ENCODE data around the gene ZBTB44.
"Not testable (repeated sequence)": the region's sequence is repeated elsewhere in the genome, so short reads cannot be mapped to it uniquely, and the experiment has no call there.

Gene ZBTB44, protein sequence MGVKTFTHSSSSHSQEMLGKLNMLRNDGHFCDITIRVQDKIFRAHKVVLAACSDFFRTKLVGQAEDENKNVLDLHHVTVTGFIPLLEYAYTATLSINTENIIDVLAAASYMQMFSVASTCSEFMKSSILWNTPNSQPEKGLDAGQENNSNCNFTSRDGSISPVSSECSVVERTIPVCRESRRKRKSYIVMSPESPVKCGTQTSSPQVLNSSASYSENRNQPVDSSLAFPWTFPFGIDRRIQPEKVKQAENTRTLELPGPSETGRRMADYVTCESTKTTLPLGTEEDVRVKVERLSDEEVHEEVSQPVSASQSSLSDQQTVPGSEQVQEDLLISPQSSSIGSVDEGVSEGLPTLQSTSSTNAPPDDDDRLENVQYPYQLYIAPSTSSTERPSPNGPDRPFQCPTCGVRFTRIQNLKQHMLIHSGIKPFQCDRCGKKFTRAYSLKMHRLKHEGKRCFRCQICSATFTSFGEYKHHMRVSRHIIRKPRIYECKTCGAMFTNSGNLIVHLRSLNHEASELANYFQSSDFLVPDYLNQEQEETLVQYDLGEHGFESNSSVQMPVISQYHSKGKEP

DNA sequence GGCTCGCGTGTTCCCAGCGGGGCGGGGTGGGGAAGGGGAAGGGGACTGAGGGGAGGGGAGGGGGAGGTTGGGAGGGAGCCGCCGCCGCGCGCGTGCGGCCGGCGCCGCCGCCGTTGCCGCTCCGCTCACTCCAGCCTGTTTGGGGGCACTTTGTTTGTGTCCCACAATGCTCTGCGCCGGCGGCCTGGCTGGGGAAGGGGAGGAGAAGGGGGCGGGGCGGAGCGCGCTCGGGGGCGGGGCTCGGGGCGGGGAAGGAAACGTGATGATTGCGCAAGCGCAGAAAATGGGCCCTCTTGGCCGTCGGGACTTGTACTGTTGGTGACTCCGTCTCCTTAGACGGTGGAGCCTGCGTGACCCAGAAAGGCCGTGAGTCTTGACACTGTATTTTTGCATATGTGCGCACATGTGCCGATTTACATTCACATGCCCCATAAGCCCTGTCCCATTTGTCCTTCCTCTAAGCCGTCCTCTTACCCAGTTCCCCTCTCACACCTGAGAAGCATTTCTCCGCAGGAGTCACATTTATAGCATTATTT lies at the start of gene ZBTB44:
ZBTB44 (minus strand) TSS at position 168 of the 536 bp plus-strand sequence. CDS start 53,044 bp downstream, outside the sequence.
- DNase-seq = peak; percentile 85 to 94 (median 92)

DNA sequence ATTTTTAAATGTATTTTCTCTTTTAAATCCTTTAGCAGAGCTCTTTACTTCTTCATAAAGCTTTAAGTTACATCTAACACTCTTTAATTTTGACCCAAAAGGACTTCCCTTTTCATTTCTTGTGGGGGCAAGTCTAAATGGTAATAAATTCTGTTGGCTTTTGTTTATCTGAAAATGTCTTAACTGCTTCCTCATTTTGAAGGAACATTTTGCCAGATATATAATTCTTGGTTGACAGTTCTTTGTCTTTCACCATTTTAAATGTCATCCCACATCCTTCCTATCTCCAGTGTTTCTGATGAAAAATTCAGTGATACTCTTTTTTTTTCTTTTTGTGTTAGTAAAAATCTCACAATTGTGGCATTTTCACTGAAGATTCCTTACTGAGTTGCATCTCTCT lies 44.7 kb upstream of the ZBTB44 start:
- no peak for DNase-seq

DNA sequence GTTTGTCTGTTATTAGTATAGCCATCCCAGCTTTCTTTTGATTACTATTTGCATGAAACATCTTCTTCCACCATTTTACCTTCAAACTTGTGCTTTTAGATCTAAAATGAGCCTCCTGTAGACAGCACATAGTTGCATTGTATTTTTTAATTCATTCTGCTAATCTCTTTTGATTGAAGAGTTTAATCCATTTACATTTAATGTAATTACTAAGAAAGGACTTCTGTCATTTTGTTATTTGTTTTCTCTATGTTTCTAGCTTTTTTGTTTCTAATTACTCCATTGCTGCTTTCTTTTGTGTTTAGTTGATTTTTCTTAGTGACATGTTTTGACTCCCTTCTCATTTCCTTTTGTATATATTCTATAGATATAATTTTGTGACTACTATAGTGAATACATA lies 43.7 kb upstream of the ZBTB44 start:
- DNase-seq = no peak

DNA sequence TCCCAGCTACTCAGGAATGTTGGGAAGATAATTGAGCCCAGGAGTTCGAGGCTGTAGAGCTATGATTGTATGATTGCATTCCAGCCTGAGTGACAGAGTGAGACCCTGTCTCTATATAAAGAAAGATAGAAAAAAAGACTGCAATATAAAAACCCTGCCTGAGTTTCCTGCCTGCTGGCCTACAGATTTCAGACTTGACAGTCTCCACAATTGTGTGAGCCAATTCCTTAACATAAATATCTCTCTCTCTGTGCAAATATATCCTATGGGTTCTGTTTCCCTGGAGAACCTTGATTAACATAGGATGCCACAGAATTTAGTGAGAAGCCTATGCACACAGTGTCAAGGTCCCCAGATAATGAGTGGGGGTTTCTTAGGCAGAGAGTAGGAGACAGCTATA lies 32.5 kb upstream of the ZBTB44 start:
- no peak for DNase-seq

DNA sequence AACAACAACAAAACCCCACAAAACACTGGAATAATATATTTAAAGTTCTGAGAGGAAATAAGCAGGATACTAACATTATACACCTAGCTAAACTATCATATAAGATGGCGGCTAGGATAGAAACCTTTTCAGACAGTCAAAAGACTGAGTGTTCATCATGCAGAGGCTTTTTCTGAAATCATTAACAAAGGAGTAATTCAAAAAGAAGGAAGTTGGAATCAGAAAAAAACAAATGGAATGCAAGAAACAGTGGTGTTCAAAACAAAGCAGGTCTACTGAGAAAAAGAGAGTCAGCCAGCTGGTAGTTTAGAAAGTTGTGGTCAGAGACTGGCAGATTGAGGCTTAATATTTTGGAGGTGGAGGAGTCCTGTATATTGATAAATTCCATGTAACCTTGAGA lies 30.1 kb upstream of the ZBTB44 start:
- no peak for DNase-seq

DNA sequence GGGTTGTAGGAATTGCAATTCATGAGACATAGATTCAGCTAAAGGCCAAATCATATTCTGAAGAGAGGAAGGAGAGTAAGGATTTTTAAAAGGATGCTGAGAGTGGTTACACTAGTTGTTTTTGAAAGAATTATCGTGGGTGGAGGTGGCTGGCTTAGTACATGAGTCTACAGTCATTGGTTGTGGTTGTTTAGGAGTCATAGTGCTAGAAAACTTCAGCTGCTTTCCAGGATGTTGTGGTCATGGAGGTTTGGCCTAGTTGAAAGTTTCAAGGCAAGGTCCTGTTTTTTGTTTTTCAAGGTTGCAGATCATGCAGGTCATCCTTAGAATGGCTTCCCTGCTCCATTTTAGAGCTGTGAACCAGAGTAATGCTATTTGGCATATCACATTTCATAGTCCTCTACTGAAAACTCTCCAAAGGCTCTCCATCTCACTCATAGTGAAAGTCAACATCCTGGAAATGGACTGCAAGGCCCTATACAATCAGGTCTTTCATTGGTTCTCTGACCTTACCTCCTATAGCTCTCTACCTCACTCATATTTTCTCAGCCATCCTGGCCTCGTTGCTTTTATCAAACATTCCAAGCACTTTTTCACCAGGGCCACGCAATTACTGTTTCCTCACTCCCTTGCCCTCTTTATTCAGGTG lies 26.1 kb upstream of the ZBTB44 start:
- DNase-seq = no peak

DNA sequence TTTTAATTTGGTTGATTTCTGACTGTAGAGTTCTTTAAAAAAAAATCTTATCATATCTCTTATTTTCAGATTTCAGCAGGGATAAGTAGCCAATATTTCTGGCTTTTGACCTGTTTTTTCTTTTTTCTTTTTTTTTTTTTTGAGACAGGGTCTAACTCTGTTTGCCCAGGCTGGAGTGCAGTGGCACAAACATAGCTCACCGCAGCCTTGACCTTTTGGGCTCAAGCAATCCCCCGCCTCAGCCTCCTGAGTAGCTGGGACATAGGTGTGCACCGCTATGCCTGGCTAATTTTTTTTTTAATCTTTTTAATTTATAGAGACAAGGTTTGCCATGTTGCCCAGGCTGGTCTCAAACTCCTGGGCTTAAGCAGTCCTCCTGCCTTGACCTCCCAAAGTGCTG lies 23.9 kb upstream of the ZBTB44 start:
- no peak for DNase-seq

DNA sequence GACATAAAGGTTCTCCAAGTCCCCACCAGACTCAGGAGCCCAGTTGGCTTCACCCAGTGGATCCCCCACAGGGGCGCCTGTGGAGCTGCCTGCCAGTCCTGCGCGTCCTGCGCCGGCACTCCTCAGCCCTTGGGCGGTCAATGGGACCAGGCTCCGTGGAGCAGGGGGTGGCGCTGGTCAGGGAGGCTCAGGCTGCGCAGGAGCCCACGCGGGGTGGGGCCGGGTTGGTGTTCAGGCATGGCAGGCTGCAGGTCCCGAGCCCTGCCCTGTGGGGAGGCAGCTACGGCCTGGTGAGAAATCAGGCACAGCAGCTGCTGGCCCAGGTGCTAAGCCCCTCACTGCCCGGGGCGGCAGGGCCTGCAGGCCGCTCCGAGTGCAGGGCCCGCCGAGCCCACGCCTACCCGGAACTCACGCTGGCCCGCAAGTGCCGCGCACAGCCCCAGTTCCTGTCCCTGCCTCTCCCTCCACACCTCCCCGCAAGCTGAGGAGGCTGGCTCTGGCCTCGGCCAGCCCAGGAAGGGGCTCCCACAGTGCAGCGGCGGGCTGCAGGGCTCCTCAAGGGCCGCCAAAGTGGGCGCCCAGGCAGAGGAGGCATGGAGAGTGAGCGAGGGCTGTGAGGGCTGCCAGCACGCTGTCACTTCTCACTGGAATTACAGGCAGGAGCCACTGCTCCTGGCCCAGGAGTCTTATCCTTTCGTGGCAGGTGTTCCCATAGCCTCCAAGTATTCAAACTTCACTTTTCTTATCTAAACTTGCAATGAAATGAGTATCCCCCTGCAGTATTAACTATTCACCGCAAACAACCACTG lies 22.8 kb upstream of the ZBTB44 start:
- DNase-seq = no peak

DNA sequence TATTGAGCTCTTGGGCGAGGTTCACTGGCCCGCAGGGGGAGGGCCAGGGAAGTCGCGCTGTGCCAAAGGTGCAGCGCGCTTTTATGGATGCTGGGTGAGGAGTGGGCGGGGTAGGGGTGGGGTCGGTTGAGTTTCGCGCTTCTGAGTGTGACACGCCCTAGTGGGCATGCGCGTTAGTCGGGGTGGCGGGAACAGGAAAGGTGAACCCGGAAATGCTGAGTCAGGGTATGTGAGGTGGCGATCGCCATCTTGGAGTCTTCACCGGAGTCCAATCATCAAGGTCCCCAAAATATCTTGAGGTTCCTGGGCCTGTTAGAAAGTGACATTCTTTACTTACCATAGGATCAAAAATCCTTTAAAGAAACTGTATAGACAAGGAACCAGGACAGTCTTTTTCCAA lies 16.7 kb upstream of the ZBTB44 start:
- not testable (repeated sequence) for DNase-seq

DNA sequence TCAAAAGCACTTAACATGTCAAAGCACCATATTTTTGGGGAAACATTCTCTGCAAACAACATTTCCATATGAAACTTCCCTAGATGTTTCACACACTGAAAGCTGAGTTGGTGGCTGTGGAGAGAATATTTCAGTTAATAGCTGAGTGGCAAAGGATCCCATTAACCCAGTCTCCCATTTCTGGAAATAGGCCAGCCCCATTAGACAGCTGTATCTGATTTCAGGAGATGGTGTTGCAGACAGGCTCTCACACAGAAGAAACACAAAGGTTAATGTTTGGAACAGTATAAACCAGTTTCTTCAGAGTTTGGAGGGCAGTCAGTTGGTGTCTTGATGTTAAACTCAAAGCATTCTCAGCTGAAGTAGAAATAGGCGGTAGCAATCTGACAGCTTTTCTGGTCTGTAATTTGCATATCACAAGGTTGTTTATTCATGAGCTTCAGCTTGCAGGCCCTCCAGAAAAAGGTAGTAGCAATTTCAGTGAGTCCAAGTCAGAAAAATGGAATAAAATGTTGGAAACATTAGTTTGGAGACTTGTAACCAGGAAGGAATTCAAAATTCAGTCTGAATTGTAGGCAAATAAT lies 15.5 kb upstream of the ZBTB44 start:
- no peak for DNase-seq

DNA sequence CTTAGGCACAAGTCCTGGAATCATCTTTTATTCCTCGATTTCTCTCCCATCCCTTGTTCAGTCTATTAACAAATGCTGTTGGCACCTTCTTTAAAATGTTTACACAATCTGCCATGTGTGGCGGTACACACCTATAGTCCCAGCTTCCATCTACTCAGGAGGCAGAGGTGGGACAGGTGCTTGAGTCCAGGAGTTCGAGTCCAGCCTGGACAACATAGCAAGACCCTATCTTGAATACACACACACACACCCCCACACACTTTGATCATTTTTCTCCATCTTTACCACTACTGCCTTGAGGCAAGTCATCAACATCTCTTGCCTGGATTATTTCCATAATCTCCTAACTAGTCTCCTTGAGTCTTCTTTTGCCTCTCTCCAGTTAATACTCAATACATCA lies 13.7 kb upstream of the ZBTB44 start:
- DNase-seq = no peak

DNA sequence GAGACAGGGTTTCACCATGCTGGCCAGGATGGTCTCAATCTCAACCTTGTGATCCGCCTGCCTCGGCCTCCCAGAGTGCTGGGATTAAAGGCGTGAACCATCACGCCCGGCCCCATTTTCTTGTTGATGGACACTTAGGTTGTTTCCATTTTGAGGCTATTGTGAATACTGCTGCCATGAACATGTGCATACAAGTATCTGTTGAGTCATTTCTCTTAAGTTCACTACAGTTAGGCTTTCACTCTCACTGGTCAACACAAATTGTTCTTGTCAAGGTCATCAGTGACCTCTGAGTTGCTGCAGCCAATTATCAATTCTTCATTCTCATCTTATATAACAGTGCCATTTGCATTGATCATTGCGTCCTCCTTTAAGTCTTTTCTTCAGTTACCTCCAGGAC lies 13.0 kb upstream of the ZBTB44 start:
- no peak for DNase-seq

DNA sequence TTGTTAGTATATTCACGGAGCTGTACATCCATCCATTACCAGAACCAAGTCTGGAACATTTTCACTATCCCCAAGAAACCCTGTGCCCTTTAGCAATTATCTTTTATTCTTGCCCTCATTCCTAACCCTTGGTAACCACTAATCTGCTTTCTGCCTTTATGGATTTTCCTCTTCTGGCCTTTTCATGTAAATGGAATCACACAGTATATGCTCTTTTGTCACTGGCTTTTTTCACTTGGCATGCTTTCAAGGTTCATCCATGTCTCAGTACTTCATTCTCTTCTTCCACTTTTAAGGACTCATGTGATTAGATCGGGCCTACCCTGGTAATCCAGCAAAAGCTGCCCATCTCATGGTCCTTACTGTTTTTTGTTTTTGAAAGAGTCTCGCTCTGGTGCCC lies 11.0 kb upstream of the ZBTB44 start:
- DNase-seq = no peak

DNA sequence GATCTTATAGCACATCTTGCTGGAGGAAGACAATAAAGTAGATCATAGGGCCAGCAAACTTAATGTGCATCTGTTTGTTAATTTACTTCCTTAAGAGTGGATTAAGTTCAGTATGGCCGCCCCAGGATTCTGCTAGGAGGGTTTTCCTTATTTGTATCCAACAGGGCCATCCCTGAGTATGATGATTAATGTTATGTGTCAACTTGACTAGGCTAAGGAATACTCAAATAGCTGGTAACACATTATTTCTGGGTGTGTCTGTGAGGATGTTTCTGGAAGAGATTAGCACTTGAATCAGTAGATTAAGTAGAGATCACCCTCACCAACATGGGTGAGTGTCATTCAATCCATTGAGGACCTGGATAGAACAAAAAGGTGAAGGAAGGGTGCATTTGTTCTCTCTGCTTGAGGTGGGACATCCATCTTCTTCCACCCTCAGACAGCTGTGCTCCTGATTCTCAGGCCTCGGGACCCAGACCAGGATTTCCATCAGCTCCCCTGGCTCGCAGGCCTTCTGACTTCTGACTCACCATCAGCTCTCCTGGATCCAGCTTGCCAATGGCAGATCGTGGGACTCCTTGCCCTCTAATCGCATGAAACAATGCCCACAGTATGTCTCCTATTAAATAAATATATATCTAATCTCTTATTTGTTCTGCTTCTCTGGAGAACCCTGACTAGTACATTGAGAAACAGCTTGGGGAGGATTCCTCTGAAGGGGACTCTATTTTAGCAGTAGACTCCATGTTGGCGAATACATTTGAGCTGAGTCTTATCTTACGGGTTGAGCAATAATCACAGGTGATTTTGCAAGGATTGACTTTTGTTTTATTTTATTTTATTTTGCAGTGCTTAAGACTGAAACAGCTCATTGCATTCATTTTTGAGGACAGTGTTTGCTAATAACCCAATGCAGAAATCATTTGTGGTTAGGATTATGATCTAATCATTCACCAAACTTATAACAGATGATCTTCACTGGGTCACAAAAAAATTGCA lies 9.0 kb upstream of the ZBTB44 start:
- DNase-seq = no peak

DNA sequence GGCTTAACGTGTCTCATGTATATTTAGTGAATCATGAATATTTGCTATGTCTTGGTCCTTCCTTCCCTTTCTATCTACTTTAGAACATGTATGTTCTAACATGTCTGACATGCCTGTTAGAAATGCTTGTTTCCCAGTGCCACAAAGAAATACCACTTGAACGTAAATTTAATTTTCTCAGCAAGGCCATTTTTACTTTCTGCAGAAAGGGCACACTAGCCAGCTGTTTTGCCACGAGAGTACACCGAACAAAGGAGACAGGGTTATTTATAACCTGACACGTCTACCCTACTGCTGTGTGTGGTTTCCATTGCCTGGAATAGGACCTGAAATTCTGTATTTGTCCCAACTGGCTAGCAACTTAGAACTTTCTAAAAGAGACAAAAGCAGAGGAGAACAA lies 7.4 kb upstream of the ZBTB44 start:
- DNase-seq = no peak

DNA sequence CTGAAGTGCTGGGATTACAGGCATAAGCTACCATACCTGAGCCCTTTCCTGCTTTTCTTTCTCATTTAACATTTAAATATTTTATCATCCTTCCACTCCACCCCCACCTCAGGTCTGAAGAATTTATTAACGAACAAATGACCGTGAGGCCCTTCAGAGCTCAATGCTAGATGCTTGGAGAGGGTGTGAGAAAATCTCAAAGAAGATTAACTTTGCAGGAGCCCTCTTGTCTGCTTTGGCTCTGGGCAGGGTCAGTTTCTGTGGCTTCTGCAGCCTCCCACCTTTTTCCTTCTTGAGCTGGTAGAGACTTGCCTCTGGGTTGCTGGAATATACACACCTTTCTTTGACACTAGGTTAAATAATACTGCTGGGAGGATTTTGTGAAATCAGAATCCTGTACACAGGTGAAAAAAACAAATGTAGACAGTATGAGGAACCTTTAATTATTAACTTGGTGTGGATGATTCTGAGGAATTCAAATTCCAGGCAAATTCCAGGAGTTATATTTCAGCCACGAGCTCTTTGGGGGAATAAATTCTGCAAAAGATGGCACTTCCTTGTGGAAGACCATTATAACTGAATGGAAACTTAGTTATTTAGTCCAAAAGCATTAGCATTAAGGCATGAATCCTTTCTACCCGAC lies 3.4 kb upstream of the ZBTB44 start:
- no peak for DNase-seq

DNA sequence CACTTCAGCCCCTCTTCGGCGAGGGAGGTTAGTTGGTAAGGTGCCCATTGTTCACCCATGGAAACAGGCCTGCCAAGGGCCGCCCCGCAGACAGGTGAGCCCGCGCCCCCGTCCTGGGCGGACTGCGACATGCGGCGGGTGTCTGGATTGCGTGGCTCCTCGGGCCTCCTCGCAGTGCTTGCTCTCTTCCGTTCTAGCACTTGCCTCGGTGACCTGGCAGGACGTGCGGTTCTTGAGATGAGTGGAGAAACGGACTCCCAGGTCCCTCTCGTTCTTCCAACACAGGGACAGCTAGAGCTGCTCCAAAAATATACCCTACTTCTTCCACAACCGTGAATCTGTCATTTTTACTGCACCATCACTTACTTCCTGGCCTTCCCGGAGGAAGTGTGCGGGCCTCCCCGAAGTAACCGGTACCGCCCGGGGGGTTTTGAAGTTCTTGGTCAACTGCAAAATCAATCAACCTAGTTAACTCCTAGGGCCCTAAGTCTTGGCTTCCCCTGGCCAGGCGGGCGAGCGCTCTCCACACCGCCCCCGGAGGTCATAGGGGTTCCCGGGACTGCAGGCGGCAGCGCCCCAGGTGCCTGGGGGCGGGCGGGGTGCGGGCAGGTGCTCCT lies 745 bp upstream of the ZBTB44 start:
- peak; percentile 22 to 56 (median 51) for DNase-seq

DNA sequence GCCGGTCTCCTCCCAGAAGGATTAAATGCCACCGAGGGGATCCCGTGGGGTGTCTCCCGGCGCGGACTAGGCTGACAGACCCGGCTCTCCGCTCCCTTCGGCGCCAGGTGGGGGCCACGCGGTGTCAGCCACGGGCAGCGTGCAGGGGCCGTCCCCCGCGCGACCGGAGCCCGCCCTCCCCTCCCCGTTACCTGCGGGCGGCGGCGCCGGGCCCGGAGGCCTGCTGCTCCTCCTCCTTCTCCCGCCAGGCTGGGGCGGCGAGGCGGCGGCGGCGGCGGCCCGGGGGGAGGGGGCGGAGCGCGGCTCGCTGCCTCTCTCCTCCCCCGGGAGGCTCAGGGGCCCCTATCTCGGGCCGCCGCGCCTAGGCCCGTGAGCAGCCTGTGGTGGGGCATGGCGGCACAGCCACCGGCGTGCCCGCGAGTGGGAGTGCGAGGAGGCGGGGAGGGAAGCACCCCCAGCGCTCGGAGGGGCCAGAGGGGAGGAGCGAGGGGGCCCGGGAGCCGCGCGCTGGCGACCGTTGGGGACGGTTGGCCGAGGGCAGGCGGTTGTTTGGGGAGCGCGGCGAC lies 450 bp downstream of the ZBTB44 start:
- DNase-seq = peak; percentile 45 to 76 (median 70)

DNA sequence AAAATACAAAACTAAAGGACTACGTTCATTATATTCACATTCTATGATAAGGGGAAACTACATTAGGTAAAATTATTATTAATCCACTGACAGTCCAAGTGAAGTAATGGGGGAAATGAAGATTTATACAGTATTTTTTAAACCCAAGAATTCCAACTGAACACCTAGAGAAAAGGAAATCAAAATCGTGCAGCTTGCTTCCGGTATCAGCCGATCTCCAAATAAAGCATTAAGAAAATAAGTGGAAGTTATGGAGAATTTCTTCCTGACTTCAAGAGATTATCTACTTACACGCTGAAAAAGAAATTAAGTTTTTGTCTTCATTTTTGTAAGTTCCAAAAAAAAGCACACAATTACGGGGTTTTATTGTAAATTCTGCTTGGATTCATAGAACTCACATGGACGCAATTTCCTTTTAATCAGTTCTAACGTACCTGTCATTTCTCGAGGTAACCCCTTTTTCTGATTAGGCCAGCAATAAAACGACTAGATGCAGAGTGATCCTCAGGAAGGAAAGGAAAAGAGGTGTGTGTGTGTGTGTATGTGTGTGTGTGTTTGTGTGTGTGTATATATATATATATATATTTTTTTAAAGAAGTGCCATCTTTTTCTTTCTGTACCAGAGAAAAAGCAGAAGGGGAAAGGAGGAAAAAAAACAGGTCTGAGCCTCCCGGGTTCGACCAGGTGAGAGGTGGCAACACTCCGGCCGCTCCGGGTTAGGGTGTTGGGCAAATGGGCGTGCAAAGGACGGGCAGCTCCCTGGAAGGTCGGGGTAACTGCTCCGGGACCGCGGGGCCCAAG lies 1.1 kb downstream of the ZBTB44 start:
- peak in 2 of 6 experiments; percentile 24 to 53 for DNase-seq
